ENCODE measurements around the gene HNRNPLL.

The HNRNPLL gene

DNA sequence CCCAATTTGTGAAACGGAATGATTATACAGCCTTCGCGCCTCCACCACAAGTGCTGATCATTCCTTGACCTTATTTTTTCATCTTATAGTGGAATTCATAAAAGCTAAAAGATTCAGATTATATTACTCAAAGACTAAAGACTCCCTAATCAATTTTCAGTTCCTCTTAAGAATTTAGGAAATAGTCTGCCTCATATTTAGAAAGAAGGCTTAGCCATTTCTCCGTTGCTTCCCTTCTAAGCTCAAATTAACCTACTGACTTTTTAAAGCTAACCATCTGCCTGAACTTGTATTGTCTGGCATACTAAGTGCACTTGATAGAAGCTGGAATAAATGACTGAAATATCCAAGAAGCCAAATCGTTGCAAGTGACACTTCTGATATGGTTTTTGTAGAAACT, 44.7 kb downstream of the HNRNPLL start:
- DNase-seq (ENCODE audit: low spot score) = no peak
- in situ Hi-C loops (cut with MboI; ENCODE audit: low sequenced_read_pairs, unreplicated experiment) = no loop called here

DNA sequence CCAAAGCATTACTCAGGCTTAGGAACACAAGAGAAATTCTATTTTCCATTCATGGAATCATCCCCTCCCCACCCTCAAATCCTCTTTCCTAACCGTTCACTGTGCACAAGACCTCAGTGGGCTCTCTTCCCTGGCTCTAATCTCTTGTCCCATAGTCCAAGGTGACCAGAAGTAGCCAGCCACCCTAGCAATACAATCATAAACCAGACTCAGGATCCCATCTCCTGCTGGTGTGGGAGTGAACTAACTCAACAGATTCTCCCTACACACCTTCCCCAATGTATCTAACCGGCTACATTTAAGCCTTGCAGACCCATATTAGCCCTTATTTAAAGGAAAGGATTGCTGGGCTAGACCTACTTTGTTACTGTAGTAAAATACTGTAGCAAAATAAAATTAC, 45.5 kb downstream of the HNRNPLL start:
- DNase-seq (ENCODE audit: low spot score) = no peak
- TF ChIP-seq, protein P1, sequence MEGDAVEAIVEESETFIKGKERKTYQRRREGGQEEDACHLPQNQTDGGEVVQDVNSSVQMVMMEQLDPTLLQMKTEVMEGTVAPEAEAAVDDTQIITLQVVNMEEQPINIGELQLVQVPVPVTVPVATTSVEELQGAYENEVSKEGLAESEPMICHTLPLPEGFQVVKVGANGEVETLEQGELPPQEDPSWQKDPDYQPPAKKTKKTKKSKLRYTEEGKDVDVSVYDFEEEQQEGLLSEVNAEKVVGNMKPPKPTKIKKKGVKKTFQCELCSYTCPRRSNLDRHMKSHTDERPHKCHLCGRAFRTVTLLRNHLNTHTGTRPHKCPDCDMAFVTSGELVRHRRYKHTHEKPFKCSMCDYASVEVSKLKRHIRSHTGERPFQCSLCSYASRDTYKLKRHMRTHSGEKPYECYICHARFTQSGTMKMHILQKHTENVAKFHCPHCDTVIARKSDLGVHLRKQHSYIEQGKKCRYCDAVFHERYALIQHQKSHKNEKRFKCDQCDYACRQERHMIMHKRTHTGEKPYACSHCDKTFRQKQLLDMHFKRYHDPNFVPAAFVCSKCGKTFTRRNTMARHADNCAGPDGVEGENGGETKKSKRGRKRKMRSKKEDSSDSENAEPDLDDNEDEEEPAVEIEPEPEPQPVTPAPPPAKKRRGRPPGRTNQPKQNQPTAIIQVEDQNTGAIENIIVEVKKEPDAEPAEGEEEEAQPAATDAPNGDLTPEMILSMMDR (IDR thresholded peaks at IDR 0.05; ENCODE audit: borderline replicate concordance, control extremely low read depth, extremely low read depth, insufficient read depth, missing control alignments) = no peak
- in situ Hi-C loops (cut with MboI; ENCODE audit: low sequenced_read_pairs, unreplicated experiment) = no loop called here

More for the DNA sequence above, 44.7 kb downstream of the HNRNPLL start:
- TF ChIP-seq, protein P1 (IDR thresholded peaks at IDR 0.05; ENCODE audit: borderline replicate concordance, control extremely low read depth, extremely low read depth, insufficient read depth, missing control alignments) = no peak

- TF ChIP-seq, protein P1 (IDR thresholded peaks at IDR 0.05; ENCODE audit: borderline replicate concordance, control extremely low read depth, extremely low read depth, insufficient read depth, missing control alignments) = no peak
- in situ Hi-C loops (cut with MboI; ENCODE audit: low sequenced_read_pairs, unreplicated experiment) = no loop called here
- no peak for DNase-seq (ENCODE audit: low spot score)
These were observed 46.5 kb downstream of the HNRNPLL start for GRCh38 chr2:38556006-38556801.

DNA sequence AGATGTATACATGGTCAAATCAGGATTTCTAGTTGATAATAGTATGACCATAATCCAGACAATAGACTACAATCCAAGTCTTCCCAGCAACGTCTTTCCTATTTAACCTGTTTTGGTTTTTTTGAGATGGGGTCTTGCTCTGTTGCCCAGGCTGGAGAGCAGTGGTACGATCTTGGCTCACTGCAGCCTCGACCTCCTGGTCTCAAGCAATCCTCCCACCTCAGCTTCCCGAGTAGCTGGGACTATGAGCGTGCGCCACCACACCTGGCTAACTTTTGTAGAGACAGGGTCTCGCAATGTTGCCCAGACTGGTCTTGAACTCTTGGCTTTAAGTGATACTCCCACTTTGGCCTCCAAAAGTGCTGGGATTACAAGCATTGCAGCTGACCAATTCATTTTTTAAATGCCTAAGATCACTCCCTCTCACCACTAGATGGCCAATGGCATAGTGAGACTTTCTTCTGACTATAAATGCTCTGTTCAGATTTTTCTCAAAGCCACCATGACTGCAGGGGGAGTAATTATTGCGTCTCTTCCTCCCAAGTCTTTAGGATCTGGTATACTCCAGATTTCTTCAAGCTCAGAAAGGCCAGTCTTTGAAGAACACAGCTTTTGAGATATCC, 47.6 kb downstream of the HNRNPLL start:
- DNase-seq (ENCODE audit: low spot score) = no peak
- TF ChIP-seq, protein P1 (IDR thresholded peaks at IDR 0.05; ENCODE audit: borderline replicate concordance, control extremely low read depth, extremely low read depth, insufficient read depth, missing control alignments) = peak; percentile 20
- in situ Hi-C loops (cut with MboI; ENCODE audit: low sequenced_read_pairs, unreplicated experiment) = no loop called here

GRCh38 chr2:38553554-38553953, 49.2 kb downstream of the HNRNPLL start:
- TF ChIP-seq, protein P1 (IDR thresholded peaks at IDR 0.05; ENCODE audit: borderline replicate concordance, control extremely low read depth, extremely low read depth, insufficient read depth, missing control alignments) = no peak
- in situ Hi-C loops (cut with MboI; ENCODE audit: low sequenced_read_pairs, unreplicated experiment) = no loop called here
- no peak for DNase-seq (ENCODE audit: low spot score)

GRCh38 chr2:38552259-38552658, 50.5 kb downstream of the HNRNPLL start:
- DNase-seq (ENCODE audit: low spot score) = no peak
- in situ Hi-C loops (cut with MboI; ENCODE audit: low sequenced_read_pairs, unreplicated experiment) = no loop called here
- TF ChIP-seq, protein P1 (IDR thresholded peaks at IDR 0.05; ENCODE audit: borderline replicate concordance, control extremely low read depth, extremely low read depth, insufficient read depth, missing control alignments) = no peak
